HG02943 (cell line): ENCODE data around the gene SSH3.

Experiments
- ATAC-seq: cut with Tn5 transposase; IDR thresholded peaks from one replicate; pipeline ENCODE4 v1.9.1; 2021; ENCODE audit warnings: mild to moderate bottlenecking, low read depth, moderate library complexity; ENCODE audit not compliant: unreplicated experiment

The SSH3 gene

GRCh38 chr11:67279589-67280340 lies 23.6 kb upstream of the SSH3 start:
- ATAC-seq, result no peak

GRCh38 chr11:67280341-67280787 lies 23.0 kb upstream of the SSH3 start:
- no peak for ATAC-seq

GRCh38 chr11:67280788-67281551 lies 22.4 kb upstream of the SSH3 start:
- no peak for ATAC-seq

GRCh38 chr11:67281552-67282150 lies 21.7 kb upstream of the SSH3 start:
- no peak for ATAC-seq

GRCh38 chr11:67282155-67282875 lies 21.0 kb upstream of the SSH3 start:
- ATAC-seq, result no peak

GRCh38 chr11:67282876-67283371 lies 20.4 kb upstream of the SSH3 start:
- no peak for ATAC-seq

GRCh38 chr11:67283481-67283963 lies 19.8 kb upstream of the SSH3 start:
- ATAC-seq, result no peak

GRCh38 chr11:67284811-67285540 lies 18.4 kb upstream of the SSH3 start:
- ATAC-seq, result no peak

GRCh38 chr11:67285541-67286498 lies 17.5 kb upstream of the SSH3 start:
- ATAC-seq, result no peak

GRCh38 chr11:67286621-67287333 lies 16.6 kb upstream of the SSH3 start:
- ATAC-seq, result no peak

- no peak for ATAC-seq
These were observed 15.8 kb upstream of the SSH3 start for GRCh38 chr11:67287355-67288197.

- no peak for ATAC-seq
These were observed 15.2 kb upstream of the SSH3 start for GRCh38 chr11:67288198-67288451.

GRCh38 chr11:67288452-67289225 lies 14.7 kb upstream of the SSH3 start:
- ATAC-seq, result peak; percentile 56

GRCh38 chr11:67289226-67289650 lies 14.1 kb upstream of the SSH3 start, which contains the start of gene ANKRD13D:
ANKRD13D (plus strand) TSS chr11:67289303; CDS start chr11:67289461, 158 bp downstream.
- ATAC-seq, result peak; percentile 39

- no peak for ATAC-seq
These were observed 13.5 kb upstream of the SSH3 start for GRCh38 chr11:67289651-67290479.

GRCh38 chr11:67290801-67291200 lies 12.5 kb upstream of the SSH3 start:
- no peak for ATAC-seq
